Measurements from ENCODE around the gene CYP4F2. TPM values are rescaled to one million over a fixed set of nuclear protein-coding genes. Genes with fewer than 3 reads are reported as not detected.
"Not testable (repeated sequence)": the region's sequence is repeated elsewhere in the genome, so short reads cannot be mapped to it uniquely, and the experiment has no call there.

Gene CYP4F2
- total RNA-seq, 5 donors from 2014 or later (not counting 1 experiment from before 2014, with no cell fraction given) = 0.29 TPM; not detected in 4

DNA sequence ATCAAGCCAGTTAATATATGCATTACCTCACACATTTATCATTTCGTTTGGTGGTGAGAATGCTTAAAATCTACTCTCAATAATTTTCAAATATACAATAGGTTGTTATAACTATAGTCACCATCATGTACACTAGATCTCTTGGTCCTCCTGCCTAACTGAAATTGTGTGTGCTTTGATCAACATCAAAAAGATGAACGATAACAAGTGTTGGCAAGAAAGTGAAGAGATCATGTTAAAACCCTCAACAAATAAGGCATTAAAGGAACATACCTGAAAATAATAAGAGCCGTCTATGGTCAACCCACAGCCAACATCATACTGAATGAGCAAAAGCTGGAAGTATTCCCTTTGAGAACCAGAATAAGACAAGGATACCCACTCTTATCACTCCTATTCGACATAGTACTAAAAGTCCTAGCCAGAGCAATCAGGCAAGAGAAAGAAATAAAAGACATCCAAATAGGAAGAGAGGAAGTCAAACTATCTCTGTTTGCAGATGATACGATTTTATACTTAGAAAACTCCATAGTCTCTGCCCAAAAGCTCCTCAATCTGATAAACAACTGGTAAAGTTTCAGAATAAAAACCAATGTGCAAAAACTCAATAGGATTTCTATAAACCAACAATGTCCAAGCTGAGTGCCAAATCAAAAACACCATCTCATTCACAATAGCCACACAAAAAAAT is 54.5 kb downstream of the CYP4F2 start:
- Histone ChIP-seq H3K27ac (ENCODE audit: low read length) (peak overlapping the region; percentile 47), H3K27me3 (replicated peaks in 1 of 2; ENCODE audit: control insufficient read depth in 2 of 2, extremely low read depth in 1 of 2, insufficient read depth in 2 of 2, low read length in 1 of 2) (no peaks in the 10 kb centered on the region), H3K9me3 (no peaks in the 10 kb centered on the region), H3K36me3 (ENCODE audit: control insufficient read depth in 2 of 2, extremely low read depth in 1 of 2, insufficient read depth in 1 of 2, low read length in 1 of 2) (no peaks in the 10 kb centered on the region), H3K4me1 (ENCODE audit: control insufficient read depth in 1 of 2, extremely low read depth in 1 of 2, insufficient read depth in 2 of 2, low read length in 2 of 2) (peaks cover 16 to 42% of the 10 kb centered on the region in 2 experiments), H3K4me3 (ENCODE audit: control insufficient read depth in 1 of 2, extremely low read depth in 1 of 2, low read length in 1 of 2) (no peak overlapping the region)
- Mint-ChIP-seq H3K36me3 (no peaks in the 10 kb centered on the region), H3K9me3 (no peaks in the 10 kb centered on the region), H3K27ac (peak overlapping the region; percentile 89 to 93), H3K27me3 (no peaks in the 10 kb centered on the region), H3K4me1 (peaks cover 51 to 54% (median 52%) of the 10 kb centered on the region in 3 donors), H3K4me3 (peak overlapping the region in 2 of 3 donors; percentile 10 to 78)
- 40% methylated on average over 2 of the region's 5 CpGs for WGBS (ENCODE audit: insufficient coverage)
- POLR2A ChIA-PET = no interaction called here
- ATAC-seq (replicated peaks in 1 of 4) = peak in 3 of 4 experiments; percentile 22 to 47 (median 41)
- peak in 1 of 35 experiments; percentile 30 for DNase-seq
- CTCF ChIA-PET = no interaction called here

- 69% methylated on average over 8 of the region's 11 CpGs for WGBS (ENCODE audit: insufficient coverage)
- H3K4me3 Mint-ChIP-seq = no peak overlapping the region
- no peak overlapping the region for H3K4me3 ChIP-seq (ENCODE audit: control insufficient read depth in 1 of 2, extremely low read depth in 1 of 2, low read length in 1 of 2)
- no peaks in the 10 kb centered on the region for H3K36me3 ChIP-seq (ENCODE audit: control insufficient read depth in 2 of 2, extremely low read depth in 1 of 2, insufficient read depth in 1 of 2, low read length in 1 of 2)
- no peaks in the 10 kb centered on the region for H3K9me3 ChIP-seq
- H3K27ac Mint-ChIP-seq = peak overlapping the region; percentile 61 to 74
- POLR2A ChIA-PET = no interaction called here
- peaks cover 63 to 64% (median 64%) of the 10 kb centered on the region in 3 donors for H3K4me1 Mint-ChIP-seq
- H3K36me3 Mint-ChIP-seq = no peaks in the 10 kb centered on the region
- CTCF ChIA-PET = no interaction called here
- DNase-seq (peak in 2 of 35 experiments; percentile 8 to 27), ATAC-seq (replicated peaks in 1 of 4) (no peak)
- no peaks in the 10 kb centered on the region for H3K27me3 Mint-ChIP-seq
- peaks cover 16 to 45% of the 10 kb centered on the region in 2 experiments for H3K4me1 ChIP-seq (ENCODE audit: control insufficient read depth in 1 of 2, extremely low read depth in 1 of 2, insufficient read depth in 2 of 2, low read length in 2 of 2)
- no peaks in the 10 kb centered on the region for H3K9me3 Mint-ChIP-seq
- H3K27me3 ChIP-seq (replicated peaks in 1 of 2; ENCODE audit: control insufficient read depth in 2 of 2, extremely low read depth in 1 of 2, insufficient read depth in 2 of 2, low read length in 1 of 2) = no peaks in the 10 kb centered on the region
- H3K27ac ChIP-seq (ENCODE audit: low read length) = no peak overlapping the region
Measured at GRCh38 chr19:15841875-15842569, 55.9 kb downstream of the CYP4F2 start.

DNA sequence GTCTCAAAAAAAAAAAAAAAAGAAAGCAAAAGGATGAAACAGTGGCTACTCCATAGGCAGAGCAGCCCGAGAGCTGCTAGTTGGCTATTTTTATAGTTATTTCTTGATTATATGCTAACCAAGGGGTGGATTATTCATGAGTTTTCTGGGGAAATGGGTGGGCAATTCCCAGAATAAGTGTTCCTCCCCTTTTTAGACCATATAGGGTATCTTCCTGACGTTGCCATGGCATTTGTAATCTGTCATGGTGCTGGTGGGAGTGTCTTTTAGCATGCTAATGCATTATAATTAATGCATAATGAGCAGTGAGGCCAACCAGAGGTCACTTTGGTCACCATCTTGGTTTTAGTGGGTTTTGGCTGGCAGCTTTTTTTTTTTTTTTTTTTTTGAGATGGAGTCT is 57.0 kb downstream of the CYP4F2 start:
- ChIA-PET POLR2A (no interaction called here), CTCF (no interaction called here)
- H3K36me3 Mint-ChIP-seq = no peaks in the 10 kb centered on the region
- H3K4me1 Mint-ChIP-seq = peaks cover 56 to 58% (median 57%) of the 10 kb centered on the region in 3 donors
- no CpG with 5 or more reads among the region's 2 CpGs for WGBS (ENCODE audit: insufficient coverage)
- peaks cover 16 to 44% of the 10 kb centered on the region in 2 experiments for H3K4me1 ChIP-seq (ENCODE audit: control insufficient read depth in 1 of 2, extremely low read depth in 1 of 2, insufficient read depth in 2 of 2, low read length in 2 of 2)
- H3K9me3 ChIP-seq = no peaks in the 10 kb centered on the region
- no peaks in the 10 kb centered on the region for H3K27me3 Mint-ChIP-seq
- H3K4me3 ChIP-seq (ENCODE audit: control insufficient read depth in 1 of 2, extremely low read depth in 1 of 2, low read length in 1 of 2) = no peak overlapping the region
- no peak for ATAC-seq (replicated peaks in 1 of 4)
- no peak for DNase-seq
- H3K36me3 ChIP-seq (ENCODE audit: control insufficient read depth in 2 of 2, extremely low read depth in 1 of 2, insufficient read depth in 1 of 2, low read length in 1 of 2) = no peaks in the 10 kb centered on the region
- no peak overlapping the region for H3K27ac ChIP-seq (ENCODE audit: low read length)
- H3K27me3 ChIP-seq (replicated peaks in 1 of 2; ENCODE audit: control insufficient read depth in 2 of 2, extremely low read depth in 1 of 2, insufficient read depth in 2 of 2, low read length in 1 of 2) = no peaks in the 10 kb centered on the region
- H3K4me3 Mint-ChIP-seq = no peak overlapping the region
- no peaks in the 10 kb centered on the region for H3K9me3 Mint-ChIP-seq
- no peak overlapping the region for H3K27ac Mint-ChIP-seq

- H3K27me3 Mint-ChIP-seq; DNase-seq; CTCF ChIA-PET; H3K9me3 Mint-ChIP-seq; H3K27me3 ChIP-seq (replicated peaks in 1 of 2; ENCODE audit: control insufficient read depth in 2 of 2, extremely low read depth in 1 of 2, insufficient read depth in 2 of 2, low read length in 1 of 2); H3K36me3 Mint-ChIP-seq; H3K4me3 ChIP-seq (ENCODE audit: control insufficient read depth in 1 of 2, extremely low read depth in 1 of 2, low read length in 1 of 2); H3K4me3 Mint-ChIP-seq; ATAC-seq (replicated peaks in 1 of 4); POLR2A ChIA-PET; H3K27ac ChIP-seq (ENCODE audit: low read length); H3K36me3 ChIP-seq (ENCODE audit: control insufficient read depth in 2 of 2, extremely low read depth in 1 of 2, insufficient read depth in 1 of 2, low read length in 1 of 2); H3K9me3 ChIP-seq: not testable (repeated sequence)
- peaks cover 47 to 57% (median 51%) of the 10 kb centered on the region in 3 donors for H3K4me1 Mint-ChIP-seq
- 100% methylated on average over 1 of the region's 4 CpGs for WGBS (ENCODE audit: insufficient coverage)
- H3K27ac Mint-ChIP-seq = peak overlapping the region; percentile 58 to 64
- H3K4me1 ChIP-seq (ENCODE audit: control insufficient read depth in 1 of 2, extremely low read depth in 1 of 2, insufficient read depth in 2 of 2, low read length in 2 of 2) = peaks cover 11 to 40% of the 10 kb centered on the region in 2 experiments
Measured at GRCh38 chr19:15839888-15840287, 58.0 kb downstream of the CYP4F2 start.

DNA sequence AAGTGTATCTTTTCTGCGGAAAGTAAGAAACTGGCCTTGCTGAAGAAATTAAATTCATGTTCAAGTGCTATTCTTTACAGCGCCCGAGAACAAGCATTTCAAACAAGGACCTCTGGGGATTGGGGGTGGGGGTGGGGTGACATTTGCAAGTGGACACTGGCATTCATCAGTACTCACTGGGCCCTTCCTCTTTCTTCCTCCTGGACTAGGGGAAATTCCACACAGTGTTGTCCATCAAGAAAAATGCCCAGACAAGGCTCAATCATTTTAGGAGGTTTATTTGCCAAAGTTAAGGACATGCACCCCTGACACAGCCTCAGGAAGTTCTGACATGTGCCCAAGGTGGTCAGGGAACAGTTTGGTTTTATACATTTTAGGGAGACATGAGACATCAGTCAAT is 59.5 kb downstream of the CYP4F2 start:
- 100% methylated on average over 1 of the region's 3 CpGs for WGBS (ENCODE audit: insufficient coverage)
- POLR2A ChIA-PET = no interaction called here
- Mint-ChIP-seq H3K9me3 (no peaks in the 10 kb centered on the region), H3K4me1 (peaks cover 34 to 46% (median 37%) of the 10 kb centered on the region in 3 donors), H3K36me3 (no peaks in the 10 kb centered on the region), H3K27ac (peak overlapping the region; percentile 78), H3K4me3 (peak overlapping the region in 1 of 3 donors; percentile 23), H3K27me3 (no peaks in the 10 kb centered on the region)
- Histone ChIP-seq H3K36me3 (ENCODE audit: control insufficient read depth in 2 of 2, extremely low read depth in 1 of 2, insufficient read depth in 1 of 2, low read length in 1 of 2) (no peaks in the 10 kb centered on the region), H3K27me3 (replicated peaks in 1 of 2; ENCODE audit: control insufficient read depth in 2 of 2, extremely low read depth in 1 of 2, insufficient read depth in 2 of 2, low read length in 1 of 2) (no peaks in the 10 kb centered on the region), H3K4me3 (ENCODE audit: control insufficient read depth in 1 of 2, extremely low read depth in 1 of 2, low read length in 1 of 2) (no peak overlapping the region), H3K4me1 (ENCODE audit: control insufficient read depth in 1 of 2, extremely low read depth in 1 of 2, insufficient read depth in 2 of 2, low read length in 2 of 2) (peaks cover 2 to 27% of the 10 kb centered on the region in 2 experiments), H3K9me3 (no peaks in the 10 kb centered on the region), H3K27ac (ENCODE audit: low read length) (no peak overlapping the region)
- CTCF ChIA-PET = no interaction called here
- DNase-seq (no peak), ATAC-seq (replicated peaks in 1 of 4) (no peak)

GRCh38 chr19:15837221-15837731 is 60.6 kb downstream of the CYP4F2 start:
- Mint-ChIP-seq H3K4me3 (peak overlapping the region; percentile 89 to 95 (median 93)), H3K4me1 (peaks cover 25 to 39% (median 29%) of the 10 kb centered on the region in 3 donors), H3K27ac (peak overlapping the region; percentile 97 to 99), H3K9me3 (no peaks in the 10 kb centered on the region), H3K36me3 (no peaks in the 10 kb centered on the region), H3K27me3 (no peaks in the 10 kb centered on the region)
- WGBS (ENCODE audit: insufficient coverage) = 0% methylated on average over 4 of the region's 9 CpGs
- no peaks in the 10 kb centered on the region for H3K9me3 ChIP-seq
- ChIA-PET POLR2A (interaction anchor here in 1 of 2 donors (0.6 kb wide), 1 partner anchor 11 kb away, joined by 3 read pairs; no protein-coding TSS in a partner anchor), CTCF (interaction anchor here in 1 of 2 donors (1.4 kb wide), 1 partner anchor 11 kb away, joined by 4 read pairs; no protein-coding TSS in a partner anchor)
- H3K4me1 ChIP-seq (ENCODE audit: control insufficient read depth in 1 of 2, extremely low read depth in 1 of 2, insufficient read depth in 2 of 2, low read length in 2 of 2) = peaks cover 0 to 22% of the 10 kb centered on the region in 2 experiments
- H3K4me3 ChIP-seq (ENCODE audit: control insufficient read depth in 1 of 2, extremely low read depth in 1 of 2, low read length in 1 of 2) = peak overlapping the region; percentile 83
- H3K27me3 ChIP-seq (replicated peaks in 1 of 2; ENCODE audit: control insufficient read depth in 2 of 2, extremely low read depth in 1 of 2, insufficient read depth in 2 of 2, low read length in 1 of 2) = no peaks in the 10 kb centered on the region
- ATAC-seq (replicated peaks in 1 of 4) (no peak), DNase-seq (peak in 1 of 35 experiments; percentile 9)
- H3K36me3 ChIP-seq (ENCODE audit: control insufficient read depth in 2 of 2, extremely low read depth in 1 of 2, insufficient read depth in 1 of 2, low read length in 1 of 2) = no peaks in the 10 kb centered on the region
- peak overlapping the region; percentile 99 for H3K27ac ChIP-seq (ENCODE audit: low read length)
